GM18867 (cell line): ENCODE measurements around the gene PGBD4.

Source experiments
- ATAC-seq: cut with Tn5 transposase; IDR thresholded peaks from one replicate; pipeline ENCODE4 v1.9.1; 2021; ENCODE audit warnings: mild to moderate bottlenecking, moderate library complexity; ENCODE audit not compliant: unreplicated experiment

The PGBD4 gene

GRCh38 chr15:34101366-34102174, at the start of gene PGBD4, which contains the start of gene EMC7:
TSS of gene PGBD4 (plus strand) at chr15:34102083. CDS start at chr15:34102532, 449 bp downstream.
TSS of gene EMC7 (minus strand) at chr15:34101862. CDS start at chr15:34101839, 23 bp downstream.
- peak; percentile 97 for ATAC-seq

GRCh38 chr15:34054081-34054707, 47.7 kb upstream of the PGBD4 start:
- ATAC-seq = no peak

GRCh38 chr15:34055868-34056595, 45.9 kb upstream of the PGBD4 start:
- no peak for ATAC-seq

- ATAC-seq = no peak
Measured at GRCh38 chr15:34056911-34057310, 45.0 kb upstream of the PGBD4 start.

GRCh38 chr15:34059476-34059875, 42.4 kb upstream of the PGBD4 start:
- ATAC-seq = no peak

GRCh38 chr15:34059946-34060345, 41.9 kb upstream of the PGBD4 start:
- ATAC-seq = no peak

GRCh38 chr15:34064438-34064837, 37.4 kb upstream of the PGBD4 start:
- no peak for ATAC-seq

GRCh38 chr15:34065261-34065660, 36.6 kb upstream of the PGBD4 start:
- no peak for ATAC-seq

GRCh38 chr15:34065941-34066340, 35.9 kb upstream of the PGBD4 start:
- ATAC-seq = no peak

- no peak for ATAC-seq
Measured at GRCh38 chr15:34070003-34070402, 31.9 kb upstream of the PGBD4 start.

GRCh38 chr15:34076785-34077184, 25.1 kb upstream of the PGBD4 start:
- ATAC-seq = no peak

- no peak for ATAC-seq
Measured at GRCh38 chr15:34078900-34079299, 23.0 kb upstream of the PGBD4 start.

GRCh38 chr15:34079904-34080303, 22.0 kb upstream of the PGBD4 start:
- no peak for ATAC-seq

- no peak for ATAC-seq
Measured at GRCh38 chr15:34084086-34084485, 17.8 kb upstream of the PGBD4 start.

- no peak for ATAC-seq
Measured at GRCh38 chr15:34085746-34086145, 16.1 kb upstream of the PGBD4 start.

- no peak for ATAC-seq
Measured at GRCh38 chr15:34099914-34100313, 2.0 kb upstream of the PGBD4 start.

- ATAC-seq = no peak
Measured at GRCh38 chr15:34102175-34102925, 467 bp downstream of the PGBD4 start.

GRCh38 chr15:34106423-34106822, 4.5 kb downstream of the PGBD4 start:
- no peak for ATAC-seq

GRCh38 chr15:34107315-34107714, 5.4 kb downstream of the PGBD4 start:
- ATAC-seq = no peak

- ATAC-seq = peak; percentile 44
Measured at GRCh38 chr15:34109797-34110663, 8.1 kb downstream of the PGBD4 start.
